SKM-1 treated with dmso at 0.1 percent for 144 hours (cell line): ENCODE data around the gene LRP8.
"Not testable (repeated sequence)": the region's sequence is repeated elsewhere in the genome, so short reads cannot be mapped to it uniquely, and the experiment has no call there.

ENCODE experiments used
- DNase-seq: peaks from one replicate; lab custom pipeline; 2025; ENCODE audit not compliant: unreplicated experiment; lab: John Stamatoyannopoulos, UW

Gene LRP8

DNA sequence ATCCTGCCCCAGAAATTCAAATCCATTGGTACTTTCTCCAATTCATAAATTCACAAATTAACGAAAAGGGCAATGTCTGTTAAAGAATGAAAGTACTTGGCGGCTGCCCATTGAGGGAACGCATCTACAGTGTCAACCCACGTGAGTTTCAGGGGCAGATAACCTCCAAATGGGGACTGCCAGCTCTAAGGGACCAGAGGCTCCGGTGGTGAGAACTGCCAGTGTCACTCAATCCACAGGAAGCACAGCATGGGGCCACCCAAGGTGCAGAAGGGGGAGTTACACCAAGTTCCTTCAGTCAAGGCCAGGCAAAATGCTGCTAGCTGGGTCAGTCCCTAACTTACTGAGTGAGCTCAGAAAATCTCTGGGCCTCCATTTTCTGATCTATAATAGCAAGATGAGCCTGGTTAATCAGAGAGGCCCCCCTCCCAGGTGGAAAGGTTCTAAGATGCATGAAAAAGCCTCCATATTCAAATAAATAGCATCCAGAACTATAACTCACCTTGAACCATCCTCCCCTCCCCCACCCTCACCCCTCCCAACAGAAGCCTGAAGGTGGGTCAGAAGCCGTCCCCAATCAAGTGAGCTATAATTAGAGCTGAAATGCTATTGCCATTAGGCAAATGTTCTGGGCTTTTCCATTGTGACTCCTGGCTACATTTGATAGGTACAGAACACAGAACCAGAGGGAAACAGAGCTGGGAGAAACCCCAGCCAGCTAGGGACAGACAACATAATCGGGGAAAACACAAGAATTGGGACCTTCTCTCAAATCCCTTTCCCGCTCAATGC is 41.7 kb downstream of the LRP8 start:
- no peak for DNase-seq

DNA sequence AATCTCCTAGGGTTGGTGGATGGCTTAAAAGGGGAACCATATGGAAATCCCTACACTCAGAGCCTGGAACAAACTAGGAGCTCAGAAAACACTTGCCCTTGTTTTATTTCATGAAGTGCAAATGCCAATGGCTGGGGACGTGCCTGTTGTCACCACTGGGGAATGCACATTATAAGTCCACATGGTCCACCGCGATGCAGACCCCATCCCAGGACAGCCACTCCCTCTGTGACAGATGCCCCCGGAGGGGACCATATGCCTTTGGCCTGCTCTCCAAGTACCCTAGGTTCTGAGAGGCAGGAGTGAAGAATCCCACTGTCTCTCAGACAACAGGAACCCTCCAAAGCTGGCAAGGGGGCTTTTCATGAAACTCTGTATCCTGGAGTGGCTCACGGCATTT is 42.3 kb downstream of the LRP8 start:
- DNase-seq: no peak

DNA sequence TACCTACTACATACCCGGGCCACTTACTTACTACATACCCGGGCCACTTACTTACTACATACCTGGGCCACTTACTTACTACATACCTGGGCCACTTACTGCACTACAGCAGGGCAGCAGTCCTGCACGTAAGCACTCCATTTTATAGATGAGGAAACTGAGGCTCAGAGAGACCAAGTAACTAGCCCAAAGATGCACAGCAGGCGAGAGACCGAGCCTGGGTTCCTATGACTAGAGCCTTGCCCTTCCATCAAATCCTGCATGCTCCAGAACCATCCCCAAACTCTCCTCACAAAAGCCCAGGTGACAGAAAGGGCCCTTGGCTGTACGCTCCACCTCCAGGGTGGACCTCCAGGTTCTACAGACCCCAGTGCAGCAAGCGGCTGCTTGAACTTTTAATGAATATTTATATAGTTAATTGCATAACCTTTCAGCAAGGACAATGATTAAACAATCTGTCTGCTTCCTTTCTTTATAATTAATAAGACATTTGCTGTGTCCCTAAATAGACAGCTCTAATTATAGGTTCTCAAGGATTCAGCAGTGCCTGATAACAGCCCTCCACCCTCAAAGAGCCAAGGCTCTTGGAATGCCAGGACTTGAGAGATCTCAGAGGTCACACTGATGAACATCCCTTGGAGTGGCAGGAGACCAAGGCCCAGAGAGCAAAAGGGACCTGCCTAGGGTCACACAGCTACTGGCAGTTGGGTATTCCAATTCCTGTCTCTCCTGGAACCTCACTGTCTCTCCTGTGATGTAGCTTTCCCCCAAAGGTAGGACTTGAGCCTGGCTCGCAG is 43.4 kb downstream of the LRP8 start:
- no peak for DNase-seq

DNA sequence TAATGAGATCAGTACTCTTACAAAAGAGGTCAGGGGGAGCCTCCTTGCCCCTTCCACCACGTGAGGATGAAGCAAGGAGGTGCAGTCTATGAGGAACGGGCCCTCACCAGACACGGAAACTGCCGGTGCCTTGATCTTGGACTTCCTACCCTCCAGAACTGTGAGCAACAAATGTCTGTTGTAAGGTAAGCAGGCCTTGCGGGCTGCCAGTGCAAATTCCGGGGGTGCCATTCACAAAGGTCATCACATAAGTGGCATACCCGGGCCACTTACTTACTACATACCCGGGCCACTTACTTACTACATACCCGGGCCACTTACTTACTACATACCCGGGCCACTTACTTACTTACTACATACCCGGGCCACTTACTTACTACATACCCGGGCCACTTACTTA is 44.7 kb downstream of the LRP8 start:
- DNase-seq: not testable (repeated sequence)

DNA sequence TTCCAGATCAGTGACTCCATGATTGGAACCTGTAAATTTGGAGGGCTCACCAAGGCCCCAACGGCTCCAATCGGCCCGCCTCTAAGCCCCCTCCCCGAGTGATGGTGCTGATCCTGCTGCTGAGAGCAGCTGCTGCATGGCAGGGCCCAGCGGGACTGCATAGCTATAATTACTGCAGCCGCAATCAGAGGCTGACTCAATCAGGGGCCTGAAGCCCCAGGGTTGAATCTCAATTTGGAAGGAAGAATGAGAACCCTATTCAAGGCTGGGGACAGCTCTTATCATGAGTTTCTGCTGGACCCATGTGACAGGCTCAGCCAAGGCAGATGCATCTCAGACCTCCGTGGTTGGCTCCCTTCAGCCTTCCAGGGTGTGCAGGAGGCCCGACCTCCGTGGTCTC is 46.7 kb downstream of the LRP8 start:
- no peak for DNase-seq

DNA sequence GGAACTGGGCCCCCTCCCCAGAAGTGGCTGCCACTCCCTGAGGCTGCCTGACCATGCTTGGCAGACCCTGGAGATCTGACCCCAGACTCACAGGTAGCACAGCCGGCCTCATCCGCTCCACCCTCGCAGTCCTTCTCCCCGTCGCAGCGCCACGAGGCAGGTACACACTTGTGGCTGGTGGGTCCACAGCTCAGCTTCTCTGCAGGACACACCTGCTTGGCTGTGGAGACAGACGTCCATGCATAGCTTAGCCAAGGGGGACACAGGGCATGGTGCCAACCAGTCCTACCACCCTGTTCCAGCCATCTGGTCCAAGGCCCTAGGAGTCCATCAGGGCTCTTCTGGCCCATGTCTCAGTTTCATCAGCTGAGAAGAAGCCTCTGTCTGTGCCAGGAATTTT is 47.4 kb downstream of the LRP8 start:
- DNase-seq: no peak

DNA sequence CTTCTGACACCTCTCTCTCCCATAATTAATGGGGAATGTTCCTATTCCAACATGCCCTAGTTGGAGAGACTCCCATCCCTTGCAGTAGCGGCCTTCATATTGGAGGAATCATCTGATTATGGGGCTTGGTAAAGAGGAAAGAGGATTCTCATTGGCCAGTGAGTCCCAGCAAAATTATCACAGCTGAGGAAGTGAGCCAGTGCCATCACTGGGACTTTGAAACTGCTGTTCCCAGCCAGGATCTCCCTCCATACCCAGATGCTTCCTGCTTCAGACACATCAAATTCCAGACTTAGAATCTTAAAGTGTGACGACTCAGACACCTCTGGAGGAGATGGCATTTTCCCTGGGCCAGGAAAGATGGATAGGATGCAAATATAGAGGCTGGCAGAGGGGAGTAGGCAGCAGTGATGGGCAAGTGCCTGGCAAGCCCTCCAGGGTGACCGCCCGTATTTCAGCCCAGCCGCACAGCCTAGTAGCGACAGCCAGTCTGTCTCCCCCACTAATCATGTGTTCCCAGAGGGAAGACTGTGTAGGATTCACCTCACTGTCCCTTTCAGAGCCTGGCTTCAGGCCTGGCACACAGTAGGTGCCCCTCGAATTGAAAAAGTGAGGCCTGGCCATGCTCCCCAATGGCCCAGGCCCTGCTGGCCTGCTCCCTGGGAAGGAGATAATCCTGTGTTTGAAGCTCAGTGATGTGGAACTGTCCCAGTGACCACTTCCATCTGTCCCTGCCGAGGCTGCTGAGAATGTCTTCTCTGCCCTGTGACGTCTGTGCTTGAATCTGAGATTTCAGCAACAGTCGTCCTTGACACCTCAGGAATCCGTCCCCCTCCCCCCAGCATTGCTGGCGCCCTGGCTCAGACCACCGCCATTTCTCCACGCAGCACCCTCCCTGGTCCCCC is 48.3 kb downstream of the LRP8 start:
- DNase-seq: no peak

DNA sequence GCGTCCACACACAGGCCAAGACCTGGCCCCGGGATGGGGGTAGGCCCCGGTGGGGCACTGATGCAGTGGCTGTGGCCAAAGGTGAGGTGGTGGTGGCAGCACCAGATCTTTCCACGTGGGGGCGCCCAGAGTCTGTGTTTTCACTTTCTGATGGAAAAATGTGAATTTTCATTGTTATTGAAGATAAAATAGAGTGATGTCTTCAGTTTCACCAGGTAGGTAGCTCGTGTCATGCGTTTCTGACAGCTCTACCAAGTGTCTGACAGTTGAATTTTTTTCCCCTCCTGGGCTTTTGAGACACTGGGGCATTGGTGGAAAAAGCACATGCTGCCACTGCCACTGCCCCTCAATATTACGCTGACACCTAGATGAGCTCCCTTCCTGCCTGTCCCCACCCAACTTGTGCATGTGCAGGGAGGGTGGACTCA is 49.6 kb downstream of the LRP8 start:
- DNase-seq: peak; percentile 7

DNA sequence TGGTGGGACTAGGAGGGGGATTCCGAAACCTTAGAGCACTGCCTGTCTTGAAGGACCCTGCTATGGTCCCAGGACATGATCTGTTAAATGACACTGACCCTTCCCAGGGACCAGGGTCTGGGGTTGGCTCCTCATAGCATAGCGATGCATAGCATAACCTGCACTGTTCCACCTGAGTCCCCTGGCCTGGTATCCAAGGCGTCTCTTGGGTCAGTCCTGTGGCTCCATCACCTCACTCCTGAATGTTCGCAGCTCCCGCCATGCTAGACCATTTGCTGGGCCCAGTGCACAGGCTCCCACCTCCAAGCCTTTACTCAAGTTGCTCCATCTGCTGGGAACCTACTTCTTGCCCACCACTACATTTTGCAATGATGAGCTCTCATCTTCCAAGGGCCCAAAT is 50.5 kb downstream of the LRP8 start:
- no peak for DNase-seq

DNA sequence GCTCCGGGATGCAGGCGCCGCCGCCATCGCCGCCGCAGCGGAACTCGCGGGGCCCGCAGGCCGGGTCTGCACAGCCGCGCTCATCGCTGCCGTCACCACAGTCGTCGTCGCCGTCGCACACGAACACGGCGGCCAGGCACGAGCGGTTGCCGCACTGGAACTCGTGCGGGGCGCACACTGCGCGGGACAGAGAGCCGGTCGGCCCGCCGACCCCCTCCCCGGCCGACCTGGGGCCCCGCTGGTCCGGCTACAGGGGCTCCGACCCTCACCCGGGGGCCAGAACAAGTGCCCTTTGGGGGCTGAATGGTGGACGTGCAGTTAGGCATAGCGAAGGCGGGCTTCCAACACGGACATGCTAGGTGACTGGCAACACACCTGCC is 51.0 kb downstream of the LRP8 start:
- DNase-seq: no peak

DNA sequence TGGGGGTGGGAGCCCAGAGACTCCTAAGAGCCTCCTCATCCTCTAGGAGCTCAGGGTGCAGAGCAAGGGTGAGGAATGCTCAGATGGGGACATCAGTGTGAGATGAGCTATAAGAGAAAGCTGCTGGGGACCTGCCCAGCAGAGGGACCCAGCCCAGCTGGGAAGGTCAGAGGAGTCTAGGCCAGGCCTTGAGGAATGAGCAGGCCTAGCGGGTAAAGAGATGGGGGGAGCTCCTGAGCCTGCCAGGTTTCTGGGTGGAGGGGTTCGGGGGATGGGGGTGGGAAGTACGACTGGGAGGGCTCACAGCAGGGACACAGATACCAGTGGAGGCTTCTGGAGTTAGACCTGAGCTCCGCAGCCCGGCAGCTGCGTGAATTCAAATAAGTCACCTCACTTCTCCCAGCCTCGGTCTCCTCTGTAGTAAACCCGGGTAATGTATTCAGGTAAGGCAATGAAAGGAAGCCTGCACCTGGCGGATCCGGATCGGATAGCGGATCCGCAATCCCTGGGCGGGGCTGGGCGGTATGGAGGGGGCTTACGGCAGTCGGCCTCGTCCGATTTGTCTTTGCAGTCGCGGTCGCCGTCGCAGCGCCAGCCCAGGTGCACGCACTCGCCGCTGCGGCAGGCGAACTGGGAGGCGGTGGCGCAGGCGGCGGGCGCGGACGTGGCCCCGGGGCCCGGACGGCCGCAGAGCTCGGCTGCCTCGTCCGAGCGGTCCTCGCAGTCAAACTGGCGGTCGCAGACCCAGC is 51.5 kb downstream of the LRP8 start:
- DNase-seq: no peak

DNA sequence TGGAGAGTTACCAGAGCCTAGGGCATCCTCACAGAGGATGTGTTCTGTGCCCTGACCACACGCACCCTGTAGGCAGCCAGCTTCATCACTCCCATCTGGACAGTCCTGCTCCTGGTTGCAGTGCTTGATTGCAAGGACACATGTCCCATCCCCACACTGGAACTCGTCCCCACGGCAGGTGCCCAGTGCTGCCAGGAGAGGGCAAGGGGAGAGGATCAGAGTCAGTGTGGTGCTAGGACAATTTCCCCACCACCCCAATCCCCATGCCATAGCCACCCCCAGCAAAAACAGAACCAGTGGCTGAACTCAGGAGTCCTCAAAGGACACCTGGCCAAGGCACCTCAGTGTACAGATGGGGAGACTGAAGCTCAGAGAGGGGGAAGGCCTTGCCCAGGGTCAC is 52.3 kb downstream of the LRP8 start:
- no peak for DNase-seq

DNA sequence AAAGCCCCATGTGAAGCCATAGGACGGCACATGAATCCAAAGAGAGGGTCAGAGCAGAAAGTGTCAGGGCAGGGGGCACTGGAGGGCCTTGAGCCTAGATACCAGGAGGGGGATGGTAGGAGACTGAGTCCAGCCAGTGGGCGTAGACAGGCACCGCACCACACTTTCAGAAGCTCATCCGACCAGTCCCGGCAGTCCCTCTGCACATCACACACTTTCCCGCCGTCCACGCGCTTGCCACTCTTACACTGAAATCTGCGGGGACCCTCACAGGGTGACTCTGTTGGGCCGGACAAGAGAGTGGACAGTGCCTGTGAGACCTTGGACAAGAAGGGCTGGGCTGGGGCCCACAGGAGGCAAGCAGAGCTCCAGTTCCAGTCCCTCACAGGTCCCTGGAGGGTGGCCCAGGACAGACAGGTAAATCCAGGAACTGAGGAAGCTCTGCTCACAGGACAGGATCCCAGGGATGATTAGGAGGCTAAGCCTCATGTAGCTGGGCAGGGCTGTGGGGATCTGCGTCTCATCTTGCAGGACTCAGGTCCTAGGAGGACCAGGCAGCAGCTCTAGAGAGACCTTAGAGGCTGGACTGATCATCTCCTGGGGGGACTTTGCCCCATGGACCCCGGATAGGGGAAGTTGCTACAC is 53.2 kb downstream of the LRP8 start:
- DNase-seq: no peak

DNA sequence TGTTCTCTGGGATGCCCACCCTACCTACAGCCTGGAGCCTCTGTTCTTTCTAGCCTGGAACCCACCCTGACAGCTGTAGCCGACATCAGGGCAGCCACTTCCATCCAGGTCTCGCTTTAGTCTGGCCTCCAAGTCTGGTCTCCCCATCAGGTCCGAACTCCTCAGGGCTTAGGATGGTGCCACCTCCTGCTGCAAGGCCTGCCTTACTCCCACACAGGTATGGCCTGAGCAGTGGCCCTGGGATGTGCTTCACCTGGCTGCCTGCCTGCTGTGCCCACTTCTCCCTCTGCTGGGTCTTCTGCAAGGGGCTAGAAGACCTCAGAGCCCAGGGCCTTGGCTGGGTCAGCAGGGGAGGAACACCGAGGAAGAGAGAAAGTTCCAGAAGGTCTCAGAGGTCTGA is 53.8 kb downstream of the LRP8 start:
- DNase-seq: no peak

DNA sequence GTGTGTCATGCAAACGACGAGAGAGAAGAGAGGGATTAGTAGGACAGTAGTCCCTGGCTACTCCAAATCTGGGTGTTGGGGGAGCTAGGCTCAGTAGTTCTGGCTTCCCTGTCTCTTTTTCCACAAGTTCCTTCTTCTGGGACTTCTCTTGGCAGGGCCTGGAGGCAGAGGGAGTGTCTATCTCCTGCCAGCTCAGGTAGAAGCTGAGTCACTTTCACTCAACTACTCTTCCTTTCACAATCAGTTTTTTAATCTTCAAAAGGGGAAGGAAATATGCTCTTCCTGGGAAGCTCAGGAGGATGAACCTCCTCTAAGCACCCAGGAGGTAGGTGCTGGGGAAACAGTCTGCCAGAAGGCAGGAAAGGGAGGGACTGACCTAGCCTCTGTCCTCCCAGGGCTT is 54.3 kb downstream of the LRP8 start:
- DNase-seq: no peak

DNA sequence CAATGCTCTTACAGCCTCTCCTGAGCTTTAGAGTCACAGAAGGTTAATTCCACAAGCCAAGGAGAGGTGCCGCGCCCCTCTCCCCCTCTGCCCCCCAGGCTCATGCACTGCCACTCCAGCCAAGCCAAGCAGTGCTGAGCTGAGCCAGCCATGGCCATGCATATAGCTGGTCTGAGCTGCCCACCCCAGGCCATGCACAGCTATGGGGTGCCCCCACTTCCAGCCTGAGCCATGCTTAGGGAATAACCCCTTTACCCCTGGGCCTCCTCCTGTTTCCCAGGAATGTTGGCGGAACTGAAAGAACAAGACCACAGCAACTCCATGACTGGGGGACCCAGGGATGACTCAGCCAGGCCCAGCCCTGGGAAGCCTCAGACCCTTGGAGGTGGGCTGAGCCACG is 55.5 kb downstream of the LRP8 start:
- DNase-seq: no peak

DNA sequence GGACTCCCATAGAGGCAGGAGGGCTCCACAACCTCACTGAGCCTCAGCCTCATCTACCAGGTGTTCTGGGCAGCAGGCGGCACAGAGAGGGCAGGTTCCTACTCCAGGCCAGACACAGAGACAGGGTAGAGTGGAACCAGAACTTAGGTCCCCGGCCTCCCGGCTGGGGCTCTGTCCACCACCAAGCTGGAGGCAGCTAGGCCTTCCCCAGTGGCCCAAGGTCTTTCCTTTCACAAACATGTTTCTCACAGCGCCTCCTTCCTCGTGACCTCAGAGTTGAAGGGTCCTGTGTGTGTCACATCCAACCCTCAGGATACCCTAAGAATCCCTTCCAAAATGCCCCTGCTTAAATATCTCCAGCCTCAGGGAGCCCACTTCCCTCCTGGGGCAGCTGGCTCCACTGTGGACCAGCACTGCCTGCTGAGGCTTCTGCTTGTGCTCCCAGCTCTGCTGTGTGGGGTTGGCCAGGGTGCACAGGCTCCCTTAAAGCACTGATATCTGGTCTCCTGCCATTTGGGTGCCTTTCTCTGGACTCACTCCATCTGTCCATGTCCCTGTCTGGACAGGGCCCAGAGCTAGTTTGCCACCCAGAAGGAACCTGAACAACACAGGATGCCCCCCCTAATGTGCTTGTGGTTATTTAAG is 56.3 kb downstream of the LRP8 start:
- no peak for DNase-seq

DNA sequence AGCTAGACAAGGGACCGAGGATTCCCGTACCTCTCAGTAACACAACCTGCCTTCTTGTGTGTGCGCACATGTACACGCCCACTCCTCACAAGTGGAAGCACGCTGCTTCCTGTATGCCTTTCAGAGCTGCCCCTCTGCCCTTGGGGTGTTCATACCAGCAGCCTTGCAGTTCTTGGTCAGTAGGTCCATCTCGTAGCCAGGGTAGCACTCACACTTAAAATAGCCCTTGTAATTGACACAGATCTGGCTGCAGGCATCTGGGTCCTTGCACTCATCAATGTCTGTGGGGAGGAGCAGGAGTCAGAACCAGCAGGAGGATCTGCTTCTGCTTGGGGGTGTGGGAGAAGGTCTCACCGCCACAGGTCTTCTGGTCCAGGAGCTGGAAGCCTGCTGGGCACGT is 57.0 kb downstream of the LRP8 start:
- DNase-seq: no peak

DNA sequence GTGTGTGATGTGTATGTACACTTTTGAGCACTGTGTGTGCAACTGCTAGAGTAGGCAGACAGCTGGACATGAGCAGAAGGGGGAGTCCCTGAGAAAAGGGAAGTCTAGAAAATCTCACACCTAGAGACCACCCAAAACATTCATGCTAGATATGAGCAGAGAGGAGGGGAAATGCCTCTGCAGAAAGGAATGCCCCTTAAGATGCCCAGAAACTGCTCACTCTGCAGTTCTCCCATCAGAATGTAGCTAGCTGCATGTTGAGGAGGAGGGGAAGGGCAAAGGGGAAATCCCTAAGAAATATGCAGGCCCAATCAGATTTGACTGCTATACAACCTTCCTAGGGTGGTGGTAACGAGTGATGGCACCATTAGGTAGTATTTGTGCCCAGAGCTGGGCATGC is 57.8 kb downstream of the LRP8 start:
- no peak for DNase-seq

DNA sequence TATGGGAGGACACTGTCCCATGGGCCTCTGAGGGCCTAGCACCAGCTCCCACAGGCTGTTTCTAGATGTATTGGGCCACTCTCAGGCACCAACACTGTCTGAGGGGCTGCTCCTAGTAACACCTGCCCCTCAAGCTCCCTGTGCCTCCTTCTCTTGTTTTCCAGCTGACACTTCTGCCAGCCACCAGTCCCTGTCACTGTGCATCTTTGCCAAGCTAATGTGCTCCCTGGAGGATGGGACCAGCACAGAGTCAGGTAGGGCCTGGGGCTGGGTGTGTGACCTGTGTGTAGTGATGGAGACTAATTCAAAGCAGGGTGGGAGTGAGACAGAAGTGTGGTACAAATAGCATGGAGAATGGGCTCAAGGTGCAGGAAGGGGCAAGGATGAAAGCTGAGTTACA is 60.1 kb downstream of the LRP8 start:
- no peak for DNase-seq
